ENCODE measurements around the gene USP48. TPM values are rescaled to one million over a fixed set of nuclear protein-coding genes. Genes with fewer than 3 reads are reported as not detected.

The USP48 gene
- total and polyA plus RNA-seq, 2 of the 4 experiments (the other 2 are of a cell fraction): 24.7 to 25.0 TPM

DNA sequence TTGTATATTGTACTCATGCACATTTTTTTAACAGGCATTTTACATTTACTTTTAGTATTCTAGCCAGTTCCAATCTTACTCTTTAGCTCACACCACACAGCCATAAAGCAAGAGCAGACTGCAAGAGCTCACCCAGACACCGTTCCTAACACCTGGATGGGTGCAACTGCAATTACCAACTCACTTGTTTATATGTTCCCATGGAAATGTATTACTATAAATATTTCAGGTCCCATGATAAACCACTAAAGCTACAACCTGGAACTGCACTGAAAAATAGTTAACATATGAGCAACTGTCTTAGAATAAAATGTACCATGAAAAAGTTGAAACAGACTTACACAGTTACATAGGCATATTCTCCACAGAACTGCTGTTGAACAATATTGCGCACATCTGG is 30.8 kb downstream of the USP48 start:
- Histone ChIP-seq H3K36me3 (ENCODE audit: control insufficient read depth, insufficient read depth, low read length) (peaks cover 40% of the 10 kb centered on the region), H3K18ac (ENCODE audit: low read depth, low read length) (no peak overlapping the region), H2BK15ac (ENCODE audit: low read depth, low read length) (no peak overlapping the region), H3K9me1 (ENCODE audit: insufficient read depth, low read length) (no peaks in the 10 kb centered on the region; the same call in 1 of the 2 replicates), H3K27me3 (ENCODE audit: control insufficient read depth, insufficient read depth, low read length) (no peaks in the 10 kb centered on the region), H3K9ac (ENCODE audit: low read depth, low read length) (no peak overlapping the region), H2AK9ac (replicated peaks; ENCODE audit: low read depth, low read length, poor library complexity) (no peak overlapping the region), H4K91ac (ENCODE audit: insufficient read depth, low read depth, low read length) (no peak overlapping the region), H3K4me2 (ENCODE audit: low read depth, low read length) (no peak overlapping the region), H2AK5ac (ENCODE audit: low read depth, low read length) (no peak overlapping the region), H2AFZ (replicated peaks; ENCODE audit: low read length, poor library complexity) (no peak overlapping the region), H3K27ac (ENCODE audit: insufficient read depth, low read length) (no peak overlapping the region), H3K14ac (replicated peaks; ENCODE audit: low read depth, low read length) (no peak overlapping the region), H3K4me3 (ENCODE audit: insufficient read depth, low read depth, low read length) (no peak overlapping the region), H3K56ac (ENCODE audit: extremely low read depth, insufficient read depth, low read length) (no peak overlapping the region), H4K20me1 (ENCODE audit: insufficient read depth, low read length) (no peaks in the 10 kb centered on the region), H2BK20ac (ENCODE audit: low read depth, low read length) (no peak overlapping the region), H4K5ac (ENCODE audit: low read depth, low read length) (no peak overlapping the region), H2BK120ac (ENCODE audit: low read depth, low read length) (no peak overlapping the region), H4K8ac (ENCODE audit: low read depth in 2 of 2, low read length in 2 of 2) (no peak overlapping the region), H3K9me3 (ENCODE audit: control insufficient read depth, insufficient read depth, low read length) (no peaks in the 10 kb centered on the region), H3K4ac (ENCODE audit: low read depth, low read length) (no peak overlapping the region), H3K4me1 (ENCODE audit: control insufficient read depth, insufficient read depth, low read length) (no peaks in the 10 kb centered on the region), H2BK5ac (ENCODE audit: low read depth, low read length, poor library complexity, severe bottlenecking) (no peak overlapping the region), H3K79me1 (ENCODE audit: low read depth in 1 of 2, low read length in 2 of 2) (peaks cover 23 to 52% of the 10 kb centered on the region in 2 experiments), H3K23ac (ENCODE audit: low read depth, low read length) (no peak overlapping the region)
- ChIA-PET POLR2A (ENCODE audit: unreplicated experiment) (no interaction called here), CTCF (no interaction called here)
- in situ Hi-C loops (cut with MboI; ENCODE audit: low sequenced_read_pairs): no loop called here
- intact Hi-C loops (cut with micrococcal nuclease): no loop called here
- TF ChIP-seq MXI1 (IDR thresholded peaks at IDR 0.05; ENCODE audit: borderline replicate concordance, low read depth, low read length) (no peak), RAD21 (IDR thresholded peaks at IDR 0.05; ENCODE audit: low read length) (no peak)
- dilution Hi-C loops (cut with HindIII; ENCODE audit: low sequenced_read_pairs, unreplicated experiment): no loop called here
- BruUV-seq (replicated peaks): no TSS peak
- ATAC-seq (ENCODE audit: low read depth) (no peak), DNase-seq (peak; percentile 44)
- no CpG with 5 or more reads among the region's 2 CpGs for WGBS, 2 experiments (ENCODE audit: extremely low coverage in 2 of 2, insufficient read length in 1 of 2)

Data from IMR-90 (cell line).